ENCODE data around the gene ZFP37. TPM values are rescaled to one million over a fixed set of nuclear protein-coding genes. Genes with fewer than 3 reads are reported as not detected.

ZFP37 gene
- total and polyA plus RNA-seq, 2 of the 4 experiments (the other 2 are of a cell fraction): 0.84 to 3.6 TPM

DNA sequence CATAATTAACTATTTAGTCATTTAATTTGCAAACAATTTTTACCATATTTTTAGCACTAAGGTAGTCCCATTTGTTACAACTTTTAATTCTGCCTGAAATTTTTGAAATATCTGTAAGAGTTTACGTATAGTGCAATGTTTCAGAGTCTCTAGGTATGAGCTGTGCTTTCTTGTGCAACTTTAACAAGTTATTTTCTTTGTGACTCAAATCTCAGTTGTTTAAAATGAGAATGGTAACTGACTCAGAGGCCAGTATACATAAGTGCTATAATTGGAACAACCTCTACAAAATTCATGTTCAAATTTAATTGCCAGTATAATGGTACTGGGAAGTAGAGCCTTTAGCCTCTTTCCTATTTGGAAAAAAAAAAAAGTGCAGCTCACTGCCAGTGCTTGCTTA is 30.3 kb downstream of the ZFP37 start:
- no peak overlapping the region for H4K8ac ChIP-seq (ENCODE audit: low read depth in 2 of 2, low read length in 2 of 2)
- H3K36me3 ChIP-seq (ENCODE audit: control insufficient read depth, insufficient read depth, low read length): no peaks in the 10 kb centered on the region
- no peak overlapping the region for H3K4me3 ChIP-seq (ENCODE audit: insufficient read depth, low read depth, low read length)
- peak; percentile 67 for ATAC-seq (ENCODE audit: low read depth)
- no peaks in the 10 kb centered on the region for H3K9me1 ChIP-seq (ENCODE audit: insufficient read depth, low read length)
- peak; percentile 52 for DNase-seq
- no peak overlapping the region for H2BK15ac ChIP-seq (ENCODE audit: low read depth, low read length)
- dilution Hi-C loops (cut with HindIII; ENCODE audit: low sequenced_read_pairs, unreplicated experiment): no loop called here
- CTCF ChIA-PET: no interaction called here
- no peak overlapping the region for H4K5ac ChIP-seq (ENCODE audit: low read depth, low read length)
- no peak overlapping the region for H2BK20ac ChIP-seq (ENCODE audit: low read depth, low read length)
- H3K27ac ChIP-seq (ENCODE audit: insufficient read depth, low read length): no peak overlapping the region
- in situ Hi-C loops (cut with MboI; ENCODE audit: low sequenced_read_pairs): no loop called here
- H3K4ac ChIP-seq (ENCODE audit: low read depth, low read length): no peak overlapping the region
- H3K4me1 ChIP-seq (ENCODE audit: control insufficient read depth, insufficient read depth, low read length): no peaks in the 10 kb centered on the region
- no TSS peak for BruUV-seq (replicated peaks)
- H3K4me2 ChIP-seq (ENCODE audit: low read depth, low read length): no peak overlapping the region
- no peak overlapping the region for H2AK9ac ChIP-seq (replicated peaks; ENCODE audit: low read depth, low read length, poor library complexity)
- no peaks in the 10 kb centered on the region for H3K27me3 ChIP-seq (ENCODE audit: control insufficient read depth, insufficient read depth, low read length)
- H2BK5ac ChIP-seq (ENCODE audit: low read depth, low read length, poor library complexity, severe bottlenecking): peak overlapping the region; percentile 19
- intact Hi-C loops (cut with micrococcal nuclease): no loop called here
- no peak overlapping the region for H2AK5ac ChIP-seq (ENCODE audit: low read depth, low read length)
- H3K79me1 ChIP-seq (ENCODE audit: low read depth in 1 of 2, low read length in 2 of 2): no peaks in the 10 kb centered on the region
- no peak overlapping the region for H3K9ac ChIP-seq (ENCODE audit: low read depth, low read length)
- H3K18ac ChIP-seq (ENCODE audit: low read depth, low read length): no peak overlapping the region
- no peak overlapping the region for H3K23ac ChIP-seq (ENCODE audit: low read depth, low read length)
- POLR2A ChIA-PET (ENCODE audit: unreplicated experiment): no interaction called here
- H3K14ac ChIP-seq (replicated peaks; ENCODE audit: low read depth, low read length): no peak overlapping the region
- H2AFZ ChIP-seq (replicated peaks; ENCODE audit: low read length, poor library complexity): no peak overlapping the region
- H4K20me1 ChIP-seq (ENCODE audit: insufficient read depth, low read length): no peaks in the 10 kb centered on the region
- TF ChIP-seq SMC3 (IDR thresholded peaks at IDR 0.05; ENCODE audit: low read depth, low read length) (no peak), CEBPB (IDR thresholded peaks at IDR 0.05; ENCODE audit: low read depth, low read length) (peak; percentile 81)
- H4K91ac ChIP-seq (ENCODE audit: insufficient read depth, low read depth, low read length): no peak overlapping the region
- peaks cover 22% of the 10 kb centered on the region for H3K9me3 ChIP-seq (ENCODE audit: control insufficient read depth, insufficient read depth, low read length)
- no peak overlapping the region for H2BK120ac ChIP-seq (ENCODE audit: low read depth, low read length)
- WGBS, 2 experiments (ENCODE audit: extremely low coverage in 2 of 2, insufficient read length in 1 of 2): no CpG with 5 or more reads among the region's 1 CpG
- no peak overlapping the region for H3K56ac ChIP-seq (ENCODE audit: extremely low read depth, insufficient read depth, low read length)

Data from IMR-90 (cell line).